ENCODE results near the gene ADAMTS17.

The ADAMTS17 gene

DNA sequence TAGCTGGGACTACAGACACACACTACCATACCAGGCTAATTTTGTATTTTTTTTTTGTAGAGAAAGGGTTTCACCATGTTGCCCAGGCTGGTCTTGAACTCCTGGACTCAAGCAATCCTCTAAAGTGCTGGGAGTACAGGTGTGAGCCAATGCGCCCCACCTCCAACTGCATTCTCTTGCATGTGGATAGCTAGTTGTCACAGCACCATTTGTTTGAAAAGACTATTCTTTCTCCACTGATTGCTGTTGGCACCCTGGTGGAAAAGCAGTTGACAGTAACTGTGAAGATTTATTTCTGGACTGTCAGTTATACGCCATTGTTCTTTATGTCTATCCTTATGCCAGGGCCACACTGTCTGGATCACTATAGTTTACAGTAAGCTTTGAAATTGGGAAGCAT is 303.9 kb downstream of the ADAMTS17 start:
- H3K4me1 Mint-ChIP-seq = no peaks in the 10 kb centered on the region
- H3K27ac Mint-ChIP-seq = no peak overlapping the region
- H3K4me3 Mint-ChIP-seq = no peak overlapping the region
- no peak for DNase-seq
- H3K27me3 Mint-ChIP-seq = no peaks in the 10 kb centered on the region
- no peaks in the 10 kb centered on the region for H3K36me3 Mint-ChIP-seq
- CTCF ChIA-PET = no interaction called here
- H3K9me3 Mint-ChIP-seq = no peaks in the 10 kb centered on the region

DNA sequence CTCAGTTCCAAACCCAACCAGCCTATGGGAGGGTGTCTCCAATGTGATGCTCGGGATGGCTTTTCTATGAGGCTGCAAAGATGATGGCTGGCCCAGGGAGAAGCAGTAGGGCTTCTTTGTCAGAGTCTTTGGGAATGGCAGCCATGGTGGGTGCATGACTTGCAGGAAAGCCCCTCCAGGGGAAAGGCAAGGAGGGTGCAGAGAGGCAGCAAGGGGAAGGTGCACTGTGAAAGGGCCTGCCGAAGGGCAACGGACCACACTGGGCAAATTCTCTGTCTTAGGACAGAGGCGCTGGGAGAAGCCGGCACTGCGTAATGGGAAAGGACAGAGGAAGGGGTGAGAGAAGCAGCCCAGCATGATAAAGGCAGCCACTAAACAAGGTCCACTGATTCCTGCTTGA is 305.8 kb downstream of the ADAMTS17 start:
- no peaks in the 10 kb centered on the region for H3K36me3 Mint-ChIP-seq
- H3K9me3 Mint-ChIP-seq = no peaks in the 10 kb centered on the region
- H3K27me3 Mint-ChIP-seq = no peaks in the 10 kb centered on the region
- CTCF ChIA-PET = no interaction called here
- no peak for DNase-seq
- H3K27ac Mint-ChIP-seq = no peak overlapping the region
- no peaks in the 10 kb centered on the region for H3K4me1 Mint-ChIP-seq
- H3K4me3 Mint-ChIP-seq = no peak overlapping the region

DNA sequence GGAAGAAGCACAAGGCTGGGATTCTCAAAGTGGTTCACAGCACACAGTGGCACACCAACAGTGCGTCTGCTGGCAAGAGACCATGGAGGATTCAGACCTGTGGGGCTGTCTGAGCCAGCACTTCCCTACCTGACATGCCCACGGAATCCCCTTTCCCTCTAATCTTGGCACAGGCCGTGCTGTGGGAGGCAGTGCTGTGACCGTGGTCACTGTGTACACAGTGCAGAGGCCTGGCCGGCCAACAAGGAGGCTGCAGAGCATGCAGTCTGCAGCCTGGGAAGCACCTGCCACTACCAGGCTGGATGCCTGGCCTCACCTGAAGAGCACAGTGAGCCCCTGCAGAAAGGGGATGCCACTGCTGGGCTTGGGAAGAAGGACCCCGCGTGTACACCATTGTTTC is 307.6 kb downstream of the ADAMTS17 start:
- CTCF ChIA-PET = no interaction called here
- H3K9me3 Mint-ChIP-seq = peaks cover 1% of the 10 kb centered on the region
- no peaks in the 10 kb centered on the region for H3K27me3 Mint-ChIP-seq
- H3K27ac Mint-ChIP-seq = no peak overlapping the region
- H3K4me1 Mint-ChIP-seq = no peaks in the 10 kb centered on the region
- no peaks in the 10 kb centered on the region for H3K36me3 Mint-ChIP-seq
- no peak overlapping the region for H3K4me3 Mint-ChIP-seq
- DNase-seq = no peak

DNA sequence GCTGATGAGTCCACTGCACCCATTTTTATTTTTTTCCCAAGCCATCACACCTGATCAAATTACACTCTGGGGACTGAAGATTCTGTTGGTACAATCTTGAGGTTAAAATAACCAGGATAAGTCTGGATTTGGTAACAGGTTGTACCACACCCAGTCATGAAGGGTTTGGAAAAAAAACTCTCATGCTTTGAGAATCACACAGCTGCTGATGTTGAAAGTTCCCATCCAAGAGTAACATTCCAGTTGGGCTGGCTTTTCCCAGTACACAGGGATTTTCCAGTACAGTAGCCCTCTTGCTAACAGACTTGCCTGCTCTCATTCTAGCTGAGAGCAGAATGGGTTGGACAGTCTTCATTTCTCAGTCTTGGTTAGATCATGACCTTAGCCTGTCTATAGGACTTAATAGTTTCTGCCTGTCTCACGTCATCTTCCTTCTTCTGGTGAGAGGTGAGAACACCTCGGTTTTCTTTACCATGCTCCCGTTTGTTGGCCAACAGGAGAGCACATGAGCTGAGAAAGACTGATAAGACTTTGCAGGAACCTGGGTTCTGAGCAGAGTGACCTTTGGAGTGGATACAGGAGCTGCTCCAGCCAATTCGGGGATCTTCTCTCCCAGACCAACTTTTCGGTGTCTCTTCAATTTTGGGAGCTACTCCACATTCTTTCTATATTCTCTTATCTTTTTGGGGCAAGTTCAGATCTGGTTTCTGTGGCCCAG is 308.5 kb downstream of the ADAMTS17 start:
- CTCF ChIA-PET = no interaction called here
- H3K9me3 Mint-ChIP-seq = peaks cover 9% of the 10 kb centered on the region
- no peak overlapping the region for H3K27ac Mint-ChIP-seq
- H3K4me1 Mint-ChIP-seq = no peaks in the 10 kb centered on the region
- no peak overlapping the region for H3K4me3 Mint-ChIP-seq
- H3K36me3 Mint-ChIP-seq = peaks cover 1% of the 10 kb centered on the region
- DNase-seq = no peak
- no peaks in the 10 kb centered on the region for H3K27me3 Mint-ChIP-seq

DNA sequence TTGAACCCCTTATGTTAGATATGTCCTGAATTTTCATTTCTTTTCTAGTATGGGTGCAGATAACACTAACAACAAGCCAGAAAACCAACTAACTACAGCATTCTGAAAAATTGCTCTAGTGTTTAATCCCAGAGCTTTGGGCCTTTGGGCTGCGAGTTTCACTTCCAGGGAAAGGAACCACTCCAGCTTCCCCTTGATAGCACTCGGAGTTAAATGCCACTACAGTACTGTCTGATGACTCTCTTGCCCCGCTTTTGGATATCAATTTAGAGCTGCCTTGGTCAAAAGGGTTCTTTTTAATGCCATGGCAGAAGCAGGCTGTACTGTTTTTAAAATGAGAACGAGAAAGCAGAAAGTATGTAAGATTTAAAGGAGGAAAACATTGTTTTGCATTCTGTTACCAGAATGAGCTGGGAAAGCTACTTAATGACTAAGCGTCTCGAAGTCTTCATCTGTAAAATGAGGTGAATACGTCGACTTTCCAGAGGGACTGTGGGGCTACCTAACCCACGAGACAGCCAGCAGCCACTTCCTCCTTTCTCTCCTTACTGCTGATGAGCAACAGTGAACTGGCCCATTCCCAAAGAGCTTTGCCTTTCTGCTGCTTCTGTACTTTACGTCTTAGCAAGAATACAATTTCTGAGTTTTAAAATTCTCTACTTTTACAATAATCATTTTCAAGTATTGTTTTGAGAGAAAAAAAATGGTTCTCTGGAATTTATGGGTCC is 309.3 kb downstream of the ADAMTS17 start:
- Mint-ChIP-seq H3K36me3 (peaks cover 1% of the 10 kb centered on the region), H3K27me3 (no peaks in the 10 kb centered on the region), H3K9me3 (peaks cover 16% of the 10 kb centered on the region), H3K4me3 (no peak overlapping the region), H3K4me1 (no peaks in the 10 kb centered on the region), H3K27ac (no peak overlapping the region)
- DNase-seq = no peak
- CTCF ChIA-PET = interaction anchor here (1.4 kb wide), 1 partner anchor 306 kb away, joined by 5 read pairs; no protein-coding TSS in a partner anchor

DNA sequence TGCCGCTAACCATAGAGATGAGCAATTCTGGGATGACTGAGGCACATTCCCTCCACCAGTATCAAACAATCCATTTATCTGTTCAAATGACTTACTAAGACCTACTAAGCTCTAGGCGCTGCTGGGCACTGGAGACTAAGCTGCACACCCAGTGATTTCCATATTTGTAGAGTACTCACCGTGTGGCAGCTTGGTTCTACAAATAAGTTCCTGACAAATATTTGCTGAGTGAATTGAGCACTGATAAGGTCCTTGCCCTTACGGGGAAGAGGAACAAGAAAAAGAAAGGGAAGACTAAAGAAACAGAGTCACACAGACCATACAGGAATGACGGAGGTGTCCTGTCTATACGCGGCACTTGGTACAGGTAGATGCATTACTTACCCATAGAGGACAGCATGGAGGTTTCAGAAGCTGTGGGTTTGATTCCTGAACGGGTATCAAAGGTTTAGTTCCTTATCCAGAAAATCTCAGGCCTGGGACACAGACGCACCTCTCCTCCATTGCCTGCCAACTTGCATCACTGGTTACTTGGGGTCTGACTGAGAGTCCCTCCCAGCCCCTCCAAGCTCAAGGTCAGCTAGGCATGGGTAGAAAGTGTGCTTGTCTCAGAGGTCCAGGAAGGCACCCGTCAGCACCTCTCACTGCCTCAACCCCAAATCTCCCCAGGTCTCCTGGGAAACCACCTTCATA is 310.0 kb downstream of the ADAMTS17 start:
- CTCF ChIA-PET = interaction anchor here (1.4 kb wide), 1 partner anchor 307 kb away, joined by 5 read pairs; no protein-coding TSS in a partner anchor
- Mint-ChIP-seq H3K4me1 (no peaks in the 10 kb centered on the region), H3K36me3 (peaks cover 1% of the 10 kb centered on the region), H3K27me3 (no peaks in the 10 kb centered on the region), H3K9me3 (peaks cover 22% of the 10 kb centered on the region), H3K27ac (no peak overlapping the region), H3K4me3 (no peak overlapping the region)
- DNase-seq = no peak

DNA sequence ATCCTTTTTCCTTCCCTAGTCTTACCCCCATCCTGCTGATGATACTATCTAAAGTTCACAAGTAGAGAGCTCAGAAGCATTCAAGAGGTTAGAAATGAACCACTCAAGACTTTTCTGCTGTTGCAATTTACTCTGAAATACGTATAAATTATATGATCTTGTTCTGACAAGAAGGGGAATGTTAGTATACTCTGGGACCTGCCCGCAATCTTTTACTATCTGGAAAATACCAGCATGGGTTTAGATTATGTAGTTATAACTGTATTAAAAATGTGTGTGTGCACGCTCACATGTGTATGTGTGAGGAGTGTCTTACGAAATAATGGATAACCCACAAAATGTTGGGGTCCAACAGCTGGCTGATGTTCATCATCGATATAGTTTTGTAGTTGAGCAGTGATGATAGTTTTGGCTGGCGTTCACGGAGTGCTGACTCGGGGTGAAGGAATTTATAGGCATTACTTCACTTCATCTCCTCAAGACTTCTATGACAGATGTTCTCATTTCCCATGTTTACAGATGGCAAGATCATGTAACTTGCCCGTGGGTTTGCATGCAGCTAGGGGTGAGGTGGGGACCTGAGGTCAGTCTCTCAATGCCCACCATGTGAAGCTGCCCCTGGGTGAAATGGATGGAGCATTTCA is 311.1 kb downstream of the ADAMTS17 start:
- Mint-ChIP-seq H3K4me3 (no peak overlapping the region), H3K27me3 (no peaks in the 10 kb centered on the region), H3K4me1 (no peaks in the 10 kb centered on the region), H3K27ac (no peak overlapping the region), H3K9me3 (peaks cover 23% of the 10 kb centered on the region), H3K36me3 (peaks cover 1% of the 10 kb centered on the region)
- CTCF ChIA-PET = no interaction called here
- no peak for DNase-seq

DNA sequence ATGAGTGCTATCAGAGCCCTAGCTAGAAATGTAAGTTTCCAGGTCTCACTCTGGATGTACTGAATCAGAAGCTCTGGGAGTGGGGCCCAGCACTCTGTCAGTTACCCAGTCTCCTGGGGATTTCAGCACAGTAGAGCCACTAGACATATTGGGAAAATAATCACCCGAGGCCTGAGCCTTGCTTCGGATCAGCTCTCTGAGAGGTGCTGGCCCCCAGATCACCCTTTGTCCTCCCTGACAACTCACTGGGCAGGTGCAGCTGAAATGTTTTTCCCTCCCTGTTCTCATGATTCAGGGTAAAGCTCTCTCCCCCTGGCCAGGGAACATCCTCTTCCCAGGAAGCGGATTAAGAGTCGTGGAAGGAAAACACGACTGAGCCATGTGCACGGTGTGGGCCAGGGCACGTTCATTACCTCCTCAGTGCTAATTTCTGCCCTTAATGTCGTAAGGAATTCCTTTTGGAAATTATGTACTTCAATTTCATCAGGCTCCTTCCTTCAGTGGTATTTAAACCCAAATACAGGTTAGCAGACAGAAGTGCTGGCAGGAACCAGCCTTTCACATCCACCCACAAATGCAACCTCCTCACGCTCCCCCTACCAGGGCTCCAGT is 311.8 kb downstream of the ADAMTS17 start:
- no peak overlapping the region for H3K4me3 Mint-ChIP-seq
- no peak overlapping the region for H3K27ac Mint-ChIP-seq
- no peaks in the 10 kb centered on the region for H3K4me1 Mint-ChIP-seq
- no peak for DNase-seq
- H3K9me3 Mint-ChIP-seq = peaks cover 23% of the 10 kb centered on the region
- H3K27me3 Mint-ChIP-seq = no peaks in the 10 kb centered on the region
- H3K36me3 Mint-ChIP-seq = peaks cover 1% of the 10 kb centered on the region
- CTCF ChIA-PET = no interaction called here

DNA sequence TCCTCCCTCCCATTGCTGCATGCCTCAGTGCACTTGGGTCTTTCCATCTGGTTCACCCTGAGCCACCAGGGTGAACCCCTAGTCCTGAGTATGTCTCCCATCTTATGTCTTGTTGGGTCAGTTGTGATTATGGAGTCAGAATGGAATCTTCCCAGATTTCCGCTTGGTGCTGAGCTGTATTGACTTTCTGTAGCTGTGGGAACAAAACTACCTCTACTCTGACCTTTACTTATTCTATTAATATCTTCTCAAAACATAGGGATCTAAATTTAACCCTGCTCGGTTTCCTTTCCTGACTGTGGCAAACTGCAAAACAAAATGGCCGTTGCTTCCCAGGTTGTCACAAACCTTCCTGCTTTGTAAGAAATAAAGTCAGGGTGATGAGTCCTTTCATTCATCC is 312.7 kb downstream of the ADAMTS17 start:
- Mint-ChIP-seq H3K4me1 (no peaks in the 10 kb centered on the region), H3K27ac (no peak overlapping the region), H3K4me3 (no peak overlapping the region), H3K27me3 (no peaks in the 10 kb centered on the region), H3K9me3 (peaks cover 23% of the 10 kb centered on the region), H3K36me3 (peaks cover 1% of the 10 kb centered on the region)
- no peak for DNase-seq
- CTCF ChIA-PET = no interaction called here

DNA sequence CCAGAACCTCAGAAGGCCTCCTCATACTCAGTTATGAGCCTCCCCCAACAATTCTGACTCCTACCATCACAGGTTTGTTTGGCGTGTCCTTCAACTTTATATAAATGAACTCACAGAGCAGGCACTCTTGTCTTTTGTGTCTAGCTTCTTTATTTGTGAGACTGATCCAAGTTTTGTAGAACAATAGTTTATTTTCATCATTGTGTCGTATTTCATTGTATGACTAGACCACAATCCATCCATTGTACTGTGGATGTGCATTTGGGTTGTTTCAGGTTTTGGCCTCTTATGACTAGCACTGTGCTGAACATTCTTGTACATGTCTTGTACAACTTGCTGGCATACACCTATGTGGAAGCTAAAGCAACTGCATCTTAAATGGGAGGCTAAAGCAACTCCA is 315.7 kb downstream of the ADAMTS17 start:
- H3K36me3 Mint-ChIP-seq = peaks cover 1% of the 10 kb centered on the region
- DNase-seq = no peak
- H3K27me3 Mint-ChIP-seq = no peaks in the 10 kb centered on the region
- CTCF ChIA-PET = no interaction called here
- H3K27ac Mint-ChIP-seq = no peak overlapping the region
- H3K9me3 Mint-ChIP-seq = peaks cover 23% of the 10 kb centered on the region
- no peaks in the 10 kb centered on the region for H3K4me1 Mint-ChIP-seq
- H3K4me3 Mint-ChIP-seq = no peak overlapping the region

DNA sequence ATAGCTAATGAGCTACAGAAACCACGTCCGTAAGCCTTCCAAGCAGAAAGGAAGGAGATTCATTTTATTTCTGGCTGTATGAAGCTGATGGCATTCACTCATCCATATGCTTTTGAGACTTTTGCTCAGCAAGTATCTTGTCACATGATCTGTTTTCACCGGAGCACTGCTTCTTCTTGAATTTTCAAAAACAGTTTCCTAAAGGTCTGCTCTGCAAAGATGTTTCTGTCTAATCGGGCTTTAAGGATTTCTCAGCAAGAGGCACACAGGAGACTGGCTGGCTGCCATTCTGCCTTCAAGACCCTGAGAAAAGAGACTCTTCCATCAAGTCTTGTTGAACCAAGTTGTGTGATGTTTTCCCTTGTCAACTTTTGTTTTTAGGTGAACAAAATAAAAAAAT is 319.0 kb downstream of the ADAMTS17 start:
- Mint-ChIP-seq H3K27me3 (no peaks in the 10 kb centered on the region), H3K9me3 (peaks cover 15% of the 10 kb centered on the region), H3K36me3 (no peaks in the 10 kb centered on the region), H3K27ac (no peak overlapping the region), H3K4me1 (no peaks in the 10 kb centered on the region), H3K4me3 (no peak overlapping the region)
- DNase-seq = no peak
- CTCF ChIA-PET = no interaction called here

DNA sequence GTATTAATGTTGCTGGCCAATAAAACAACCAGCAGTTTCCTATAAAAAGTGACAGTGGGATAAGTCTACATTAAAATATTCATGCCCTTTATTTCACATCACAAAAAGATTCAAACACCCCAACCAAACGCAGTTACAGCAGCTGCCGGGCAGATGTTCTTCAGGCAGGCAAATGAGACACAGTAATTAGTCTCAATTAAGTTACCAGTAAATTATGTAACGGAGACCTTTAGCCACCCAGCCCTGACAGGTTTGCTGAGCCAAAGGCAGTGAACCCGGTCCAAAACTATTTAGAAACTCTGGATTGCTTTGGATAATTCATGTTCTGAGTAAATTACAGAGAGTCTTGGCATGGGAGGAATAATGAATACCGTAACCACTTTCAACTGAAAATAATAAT is 319.4 kb downstream of the ADAMTS17 start:
- Mint-ChIP-seq H3K9me3 (peaks cover 11% of the 10 kb centered on the region), H3K4me1 (no peaks in the 10 kb centered on the region)

DNA sequence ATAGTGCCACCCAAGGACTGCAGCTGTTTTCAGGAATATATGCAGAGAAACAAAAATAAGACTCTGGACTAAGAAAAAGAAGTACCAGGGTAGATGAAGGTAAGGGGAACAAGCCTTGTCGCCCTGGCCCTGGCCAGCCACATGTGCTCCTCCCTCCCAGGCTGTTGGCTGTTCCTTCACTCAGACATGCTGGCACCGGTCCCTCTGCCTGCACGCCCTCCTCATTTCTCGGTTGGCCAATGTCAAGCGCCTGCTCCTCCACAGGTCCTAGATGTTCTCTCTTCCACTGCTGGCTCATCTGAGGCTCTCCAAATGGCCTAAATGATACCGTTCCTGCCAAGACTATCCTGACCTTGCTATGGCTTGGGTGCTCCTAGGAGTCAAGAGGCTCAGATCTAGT is 320.1 kb downstream of the ADAMTS17 start:
- H3K27me3 Mint-ChIP-seq = no peaks in the 10 kb centered on the region
- H3K27ac Mint-ChIP-seq = no peak overlapping the region
- H3K4me3 Mint-ChIP-seq = no peak overlapping the region
- DNase-seq = no peak
- no peaks in the 10 kb centered on the region for H3K4me1 Mint-ChIP-seq
- peaks cover 5% of the 10 kb centered on the region for H3K9me3 Mint-ChIP-seq
- H3K36me3 Mint-ChIP-seq = no peaks in the 10 kb centered on the region
- CTCF ChIA-PET = no interaction called here

More for the DNA sequence above, 319.4 kb downstream of the ADAMTS17 start:
- Mint-ChIP-seq H3K4me3 (no peak overlapping the region), H3K36me3 (no peaks in the 10 kb centered on the region), H3K27ac (no peak overlapping the region), H3K27me3 (no peaks in the 10 kb centered on the region)
- DNase-seq = no peak
- CTCF ChIA-PET = no interaction called here

DNA sequence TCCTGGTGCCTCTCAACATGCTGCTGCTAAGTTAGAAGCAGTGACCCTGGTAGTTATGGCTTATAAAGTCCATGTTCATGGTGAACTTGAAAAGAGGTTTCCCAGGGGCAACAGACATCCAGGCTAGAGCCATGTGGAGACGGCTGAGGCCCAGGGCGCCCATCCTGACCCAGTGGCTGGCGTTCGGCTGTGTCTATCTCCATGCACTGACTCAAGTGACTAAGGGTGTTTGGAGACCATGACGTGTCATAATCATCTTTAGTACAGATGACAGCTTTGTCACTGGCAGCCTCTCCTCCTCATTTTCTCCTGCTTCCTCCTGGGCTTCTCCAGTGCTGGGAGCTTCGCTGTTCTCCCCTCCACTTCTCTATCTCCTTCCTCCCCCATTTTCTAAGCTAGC is 321.2 kb downstream of the ADAMTS17 start:
- CTCF ChIA-PET = interaction anchor here (0.7 kb wide), 1 partner anchor 326 kb away, joined by 3 read pairs; no protein-coding TSS in a partner anchor
- no peaks in the 10 kb centered on the region for H3K27me3 Mint-ChIP-seq
- H3K36me3 Mint-ChIP-seq = no peaks in the 10 kb centered on the region

More for the DNA sequence above, 321.2 kb downstream of the ADAMTS17 start:
- Mint-ChIP-seq H3K4me3 (no peak overlapping the region), H3K27ac (no peak overlapping the region), H3K4me1 (no peaks in the 10 kb centered on the region), H3K9me3 (peaks cover 5% of the 10 kb centered on the region)
- DNase-seq = no peak

Data from activated naive CD4-positive, alpha-beta T cell treated with anti-CD3 and anti-CD28 coated beads, Interleukin-2, amount 10 ng/mL, durations not matched to agents 7 days and 5 days (primary cell).